Measurements from ENCODE around the gene KCNN3. TPM values are rescaled to one million over a fixed set of nuclear protein-coding genes. Genes with fewer than 3 reads are reported as not detected.

KCNN3 gene
- total RNA-seq, 1 donor: 0.09 TPM

- no peak overlapping the region for H3K4me3 ChIP-seq (ENCODE audit: low read depth, low read length)
- TF ChIP-seq CTCF (IDR thresholded peaks at IDR 0.05; ENCODE audit: insufficient read depth, low read length): peak; percentile 29
- no peak for DNase-seq (ENCODE audit: low read depth)
Observed at GRCh38 chr1:154760469-154760933, 109.6 kb downstream of the KCNN3 start.

- TF ChIP-seq CTCF (IDR thresholded peaks at IDR 0.05; ENCODE audit: insufficient read depth, low read length): no peak
- DNase-seq (ENCODE audit: low read depth): no peak
- H3K4me3 ChIP-seq (ENCODE audit: low read depth, low read length): no peak overlapping the region
Observed at GRCh38 chr1:154759793-154760192, 110.3 kb downstream of the KCNN3 start.

GRCh38 chr1:154759196-154759595, 110.9 kb downstream of the KCNN3 start:
- no peak for TF ChIP-seq CTCF (IDR thresholded peaks at IDR 0.05; ENCODE audit: insufficient read depth, low read length)
- no peak for DNase-seq (ENCODE audit: low read depth)
- H3K4me3 ChIP-seq (ENCODE audit: low read depth, low read length): no peak overlapping the region

GRCh38 chr1:154758346-154758745, 111.7 kb downstream of the KCNN3 start:
- no peak for TF ChIP-seq CTCF (IDR thresholded peaks at IDR 0.05; ENCODE audit: insufficient read depth, low read length)
- DNase-seq (ENCODE audit: low read depth): no peak
- H3K4me3 ChIP-seq (ENCODE audit: low read depth, low read length): no peak overlapping the region

- H3K4me3 ChIP-seq (ENCODE audit: low read depth, low read length): no peak overlapping the region
- no peak for DNase-seq (ENCODE audit: low read depth)
- no peak for TF ChIP-seq CTCF (IDR thresholded peaks at IDR 0.05; ENCODE audit: insufficient read depth, low read length)
Observed at GRCh38 chr1:154756793-154757548, 113.1 kb downstream of the KCNN3 start.

GRCh38 chr1:154755858-154756730, 114.0 kb downstream of the KCNN3 start:
- DNase-seq (ENCODE audit: low read depth): peak; percentile 29
- no peak for TF ChIP-seq CTCF (IDR thresholded peaks at IDR 0.05; ENCODE audit: insufficient read depth, low read length)
- no peak overlapping the region for H3K4me3 ChIP-seq (ENCODE audit: low read depth, low read length)
